H1 (cell line): Measurements from ENCODE around the gene KRTAP3-1. TPM values are rescaled to one million over a fixed set of nuclear protein-coding genes. Genes with fewer than 3 reads are reported as not detected.

Experiments
- CTCF ChIA-PET: fragments of 300-600 bp; sonication (Branson Sonifier 250); formaldehyde crosslinking; loops from one replicate; lab custom pipeline; 2021; ENCODE audit not compliant: partially characterized antibody; lab: Charles Lee
- POLR2A ChIA-PET: fragments of 300-600 bp; sonication (Branson Sonifier 250); formaldehyde crosslinking; loops from one replicate; lab custom pipeline; 2021; ENCODE audit warnings: inconsistent platforms; ENCODE audit not compliant: partially characterized antibody; lab: Charles Lee
- DNase-seq, 2 experiments: peaks; one replicate each; pipeline versions ENCODE4 v3.0.0 to v3.0.0-alpha.2; 2010 to 2022; ENCODE audit warnings: low spot score in 2 of 2, low read depth in 1 of 2, mixed read lengths in 1 of 2
- FAIRE-seq: peaks from 2 replicates; lab custom pipeline; 2011; peaks lifted over from hg19 to GRCh38; lab: Jason Lieb, UNC
- H2AFZ ChIP-seq: 2 replicates; pipeline ENCODE4 v1.8.1; 2012; ENCODE audit warnings: low read length, inconsistent platforms
- H2AK5ac ChIP-seq: 2 replicates; pipeline ENCODE4 v1.6.1; 2013; ENCODE audit warnings: low read depth, low read length
- H2BK120ac ChIP-seq: replicated peaks from 2 replicates; pipeline ENCODE3; 2013; ENCODE audit warnings: low read depth, low read length, inconsistent platforms
- H2BK12ac ChIP-seq: 2 replicates; pipeline ENCODE4 v1.6.1; 2013; ENCODE audit warnings: low read depth, low read length
- H2BK15ac ChIP-seq: 2 replicates; pipeline ENCODE4 v1.6.1; 2013; ENCODE audit warnings: low read length
- H2BK20ac ChIP-seq: 2 replicates; pipeline ENCODE4 v1.6.1; 2013; ENCODE audit warnings: low read length
- H2BK5ac ChIP-seq: 2 replicates; pipeline ENCODE4 v1.6.1; 2013; ENCODE audit warnings: low read depth, low read length
- H3K14ac ChIP-seq: 2 replicates; pipeline ENCODE4 v1.6.1; 2013; ENCODE audit warnings: inconsistent platforms; ENCODE audit not compliant: insufficient read length
- H3K18ac ChIP-seq: 2 replicates; pipeline ENCODE4 v1.6.1; 2013; ENCODE audit warnings: low read length; ENCODE audit errors: extremely low read depth
- H3K23ac ChIP-seq: 2 replicates; pipeline ENCODE4 v1.6.1; 2013; ENCODE audit warnings: inconsistent platforms; ENCODE audit not compliant: insufficient read length
- H3K23me2 ChIP-seq: 2 replicates; pipeline ENCODE4 v1.6.1; 2013; ENCODE audit warnings: low read depth, low read length
- H3K27ac ChIP-seq: 2 replicates; pipeline ENCODE4 v1.6.1; 2011; ENCODE audit warnings: low read depth, low read length, inconsistent platforms
- H3K27me3 ChIP-seq, 4 experiments: replicated peaks in 1 of 4; 1 replicate in 1 of 4; 2 replicates in 3 of 4; pipeline versions ENCODE4 v1.6.1 to v1.8.1; 2011 to 2013; ENCODE audit warnings: low read length in 3 of 4, mild to moderate bottlenecking in 3 of 4, inconsistent platforms in 2 of 4, mixed read lengths in 2 of 4, moderate library complexity in 1 of 4; ENCODE audit not compliant: control insufficient read depth in 3 of 4, insufficient read depth in 3 of 4; ENCODE audit errors: extremely low read depth in 1 of 4
- H3K36me3 ChIP-seq, 4 experiments: 2 replicates each; pipeline versions ENCODE4 v1.6.1 to v1.8.1; 2011 to 2013; ENCODE audit warnings: mild to moderate bottlenecking in 4 of 4, low read length in 3 of 4, moderate library complexity in 2 of 4, control low read depth in 1 of 4, inconsistent platforms in 1 of 4; ENCODE audit not compliant: insufficient read depth in 4 of 4, control insufficient read depth in 2 of 4
- H3K4ac ChIP-seq: replicated peaks from 2 replicates; pipeline ENCODE3; 2013; ENCODE audit warnings: low read length, low read depth, mixed read lengths, inconsistent platforms; ENCODE audit not compliant: insufficient read length
- H3K4me1 ChIP-seq, 4 experiments: replicated peaks in 1 of 4; 1 replicate in 1 of 4; 2 replicates in 3 of 4; pipeline versions ENCODE4 v1.6.1 to v1.8.1; 2011 to 2013; ENCODE audit warnings: low read length in 3 of 4, inconsistent platforms in 2 of 4, mixed read lengths in 1 of 4; ENCODE audit not compliant: insufficient read depth in 4 of 4, control insufficient read depth in 3 of 4
- H3K4me2 ChIP-seq, 2 experiments: 2 replicates each; pipeline versions ENCODE4 v1.6.1 to v1.8.1; 2011 to 2013; ENCODE audit warnings: low read depth in 2 of 2, low read length in 2 of 2, control low read depth in 1 of 2, inconsistent platforms in 1 of 2, mild to moderate bottlenecking in 1 of 2; ENCODE audit not compliant: insufficient read depth in 1 of 2
- H3K4me3 ChIP-seq, 4 experiments: fragments of 200-600, 300-600 bp in 1 of 4; sonication (generic), shearing (Covaris generic), sonication (Bioruptor Twin) in 1 of 4; 2 replicates each; pipeline versions ENCODE4 v1.5.1 to v1.8.1; 2011 to 2016; ENCODE audit warnings: low read length in 4 of 4, low read depth in 3 of 4, control low read depth in 2 of 4, inconsistent platforms in 2 of 4, mild to moderate bottlenecking in 2 of 4, mixed read lengths in 1 of 4, moderate library complexity in 1 of 4; ENCODE audit not compliant: insufficient read depth in 2 of 4; ENCODE audit errors: extremely low read depth in 1 of 4
- H3K56ac ChIP-seq: replicated peaks from 2 replicates; pipeline ENCODE3; 2013; ENCODE audit warnings: low read depth, mild to moderate bottlenecking, mixed read lengths, low read length, inconsistent platforms; ENCODE audit not compliant: insufficient read length
- H3K79me1 ChIP-seq: 2 replicates; pipeline ENCODE4 v1.6.1; 2013; ENCODE audit warnings: low read depth, low read length, control low read depth
- H3K79me2 ChIP-seq, 2 experiments: 2 replicates each; pipeline versions ENCODE4 v1.6.1 to v1.8.1; 2012 to 2013; ENCODE audit warnings: low read length in 2 of 2, mild to moderate bottlenecking in 2 of 2, inconsistent platforms in 1 of 2; ENCODE audit not compliant: insufficient read depth in 2 of 2, control insufficient read depth in 1 of 2
- H3K9ac ChIP-seq, 4 experiments: replicated peaks in 1 of 4; 1 replicate in 1 of 4; 2 replicates in 3 of 4; pipeline versions ENCODE4 v1.6.1 to v1.8.1; 2011 to 2013; ENCODE audit warnings: low read depth in 3 of 4, low read length in 3 of 4, control low read depth in 2 of 4, mild to moderate bottlenecking in 2 of 4, moderate library complexity in 2 of 4, inconsistent platforms in 1 of 4; ENCODE audit errors: extremely low read depth in 1 of 4
- H3K9me3 ChIP-seq, 2 experiments: 2 replicates each; pipeline versions ENCODE4 v1.6.1 to v1.8.1; 2012 to 2013; ENCODE audit warnings: mild to moderate bottlenecking in 2 of 2, moderate library complexity in 2 of 2, control low read depth in 1 of 2, inconsistent platforms in 1 of 2, low read depth in 1 of 2, low read length in 1 of 2, mixed read lengths in 1 of 2; ENCODE audit not compliant: insufficient read depth in 2 of 2
- H4K20me1 ChIP-seq, 2 experiments: replicated peaks in 1 of 2; 2 replicates each; pipeline versions ENCODE3 to v1.8.1; 2011 to 2013; ENCODE audit warnings: inconsistent platforms in 2 of 2, low read length in 2 of 2, mild to moderate bottlenecking in 1 of 2; ENCODE audit not compliant: insufficient read depth in 2 of 2, control insufficient read depth in 1 of 2
- H4K5ac ChIP-seq: 2 replicates; pipeline ENCODE4 v1.6.1; 2013; ENCODE audit warnings: low read length, low read depth, mixed read lengths, inconsistent platforms; ENCODE audit not compliant: insufficient read length
- H4K8ac ChIP-seq: 2 replicates; pipeline ENCODE4 v1.8.0; 2013; ENCODE audit warnings: mild to moderate bottlenecking, moderate library complexity, low read length, inconsistent platforms; ENCODE audit not compliant: insufficient read depth; ENCODE audit errors: extremely low read depth
- H4K91ac ChIP-seq: replicated peaks from 2 replicates; pipeline ENCODE3; 2013; ENCODE audit warnings: low read length, mixed read lengths, inconsistent platforms; ENCODE audit not compliant: insufficient read length
- CHD1 ChIP-seq: IDR thresholded peaks from 2 replicates; pipeline ENCODE4 v1.6.1; 2012; ENCODE audit warnings: low read depth, low read length, improper control_type of control experiment
- HDAC6 ChIP-seq: IDR thresholded peaks from one replicate; pipeline ENCODE4 v1.7.1; 2012; ENCODE audit warnings: low read depth, mild to moderate bottlenecking, inconsistent platforms, low read length, moderate library complexity
- JUND ChIP-seq: IDR thresholded peaks from 2 replicates; pipeline ENCODE4 v1.6.1; 2011; ENCODE audit warnings: mild to moderate bottlenecking, improper control_type of control experiment, low read length
- SP1 ChIP-seq: IDR thresholded peaks from 2 replicates; pipeline ENCODE4 v1.6.1; 2011; ENCODE audit warnings: low read depth, low read length
- SP2 ChIP-seq: IDR thresholded peaks from 2 replicates; pipeline ENCODE4 v1.6.1; 2012; ENCODE audit warnings: mild to moderate bottlenecking, low read length, inconsistent platforms
- WGBS, 2 experiments: shearing (Covaris generic) in 1 of 2; methylation state at CpG; one replicate each; pipeline versions ENCODE4 v1.1.6 to v1.1.7; 2013 to 2015; ENCODE audit warnings: low lambda C conversion rate in 2 of 2, mixed read lengths in 2 of 2, inconsistent platforms in 1 of 2, low coverage in 1 of 2, missing lambda C conversion rate in 1 of 2; ENCODE audit not compliant: insufficient replicate concordance in 2 of 2, insufficient coverage in 1 of 2, insufficient read length in 1 of 2; ENCODE audit errors: extremely low coverage in 1 of 2, missing lambda C conversion rate in 1 of 2; 5-methylcytosine and 5-hydroxymethylcytosine counted together
- polyA plus RNA-seq, 7 experiments: library from polyadenylated mRNA; depleted of rRNA in 3 of 7; stranded (reverse) in 5 of 7; unstranded in 2 of 7; fragments of >200 nt in 5 of 7; fragments of 200-250 nt in 2 of 7; gene quantifications; 1 replicate in 5 of 7; 2 replicates in 1 of 7; 4 replicates in 1 of 7; pipeline versions ENCODE4 v1.2.1 to v1.2.3, GENCODE V29; 2011 to 2013; ENCODE audit warnings: missing spikeins in 2 of 7, mixed read lengths in 2 of 7
- total RNA-seq: library from RNA; stranded (reverse); fragmentation: NEBNext Ultra II Directional; extraction: Animal tissue kit (Norgen Biotek cat#: 25700); gene quantifications from 2 replicates; pipeline ENCODE4 v1.2.1, GENCODE V29; 2021

The KRTAP3-1 gene
- total and polyA plus RNA-seq, 2 of the 8 experiments (the other 6 are each of a cell fraction or from before 2014, with no cell fraction given): not detected

GRCh38 chr17:40986920-40987319, 22.0 kb downstream of the KRTAP3-1 start:
- Histone ChIP-seq H3K79me2 (no peaks in the 10 kb centered on the region), H2BK5ac (no peak overlapping the region), H3K4me3 (no peak overlapping the region), H4K20me1 (no peaks in the 10 kb centered on the region), H3K4me1 (no peaks in the 10 kb centered on the region), H3K23ac (no peak overlapping the region), H2BK20ac (no peak overlapping the region), H3K23me2 (no peaks in the 10 kb centered on the region), H3K18ac (no peak overlapping the region), H2AK5ac (no peak overlapping the region), H3K4me2 (no peak overlapping the region), H3K56ac (no peak overlapping the region), H2BK15ac (no peak overlapping the region), H3K9me3 (no peaks in the 10 kb centered on the region; a peak in 1 of 4 replicates), H3K27me3 (peaks cover 0 to 1% (median 0%) of the 10 kb centered on the region in 4 experiments; a peak in 1 of 7 replicates), H4K8ac (no peak overlapping the region), H3K36me3 (no peaks in the 10 kb centered on the region), H4K91ac (no peak overlapping the region), H2BK120ac (no peak overlapping the region), H3K9ac (no peak overlapping the region), H2AFZ (no peak overlapping the region), H3K4ac (no peak overlapping the region), H3K27ac (no peak overlapping the region), H2BK12ac (no peak overlapping the region), H4K5ac (no peak overlapping the region), H3K79me1 (no peaks in the 10 kb centered on the region), H3K14ac (no peak overlapping the region)
- POLR2A ChIA-PET: interaction anchor here (0.9 kb wide), 1 partner anchor 11 kb away, joined by 4 read pairs; no protein-coding TSS in a partner anchor
- WGBS, 2 experiments: 89% methylated on average over 8 of the region's 8 CpGs; no CpG with 5 or more reads in 1 of the 2 experiments
- TF ChIP-seq SP2: no peak
- TF ChIP-seq SP1: no peak
- no peak for TF ChIP-seq JUND
- no peak for TF ChIP-seq CHD1
- TF ChIP-seq HDAC6: no peak
- DNase-seq (no peak), FAIRE-seq (no peak)
- CTCF ChIA-PET: interaction anchor here (2.7 kb wide), 1 partner anchor 24 kb away, joined by 5 read pairs; no protein-coding TSS in a partner anchor
